HCT116 (cell line): ENCODE measurements around the gene WDR88. TPM values are rescaled to one million over a fixed set of nuclear protein-coding genes. Genes with fewer than 3 reads are reported as not detected.

ENCODE experiments used
- ATAC-seq: fragments of 200-7000 bp; cut with Tn5 transposase; 2 replicates; pipeline ENCODE4 v1.9.1; 2020; ENCODE audit warnings: mild to moderate bottlenecking, moderate library complexity
- BruUV-seq: library from RNA; stranded (reverse); fragments of 400-500 nt; replicated peaks from 2 replicates; lab custom pipeline; 2021; lab: Mats Ljungman, UMichigan
- CTCF ChIA-PET: fragments of 300-600 bp; sonication (Branson Sonifier 250); formaldehyde crosslinking; loops from one replicate; lab custom pipeline; 2021; ENCODE audit warnings: antibody characterized with exemption; lab: Charles Lee
- POLR2A ChIA-PET: fragments of 300-600, 350-600 bp; sonication (Branson Sonifier 250); formaldehyde crosslinking; loops from one replicate; lab custom pipeline; 2021; ENCODE audit warnings: antibody characterized with exemption; lab: Charles Lee
- RAD21 ChIA-PET, 2 experiments: fragments of 300-600 bp; sonication (Branson Sonifier 250); formaldehyde crosslinking; loops; one replicate each; lab custom pipeline; 2023; ENCODE audit warnings: low total read pairs in 2 of 2; ENCODE audit not compliant: uncharacterized antibody in 2 of 2, unreplicated experiment in 2 of 2, low non-redundant PET in 1 of 2; lab: Charles Lee
- DNase-seq: peaks from one replicate; pipeline ENCODE4 v3.0.0-alpha.2; 2010; ENCODE audit warnings: low read depth, low spot score
- H2AFZ ChIP-seq: fragments of 200-600 bp; shearing (Covaris generic), sonication (generic); 2 replicates; pipeline ENCODE4 v1.6.1; 2017; ENCODE audit warnings: low read depth, mixed run types, mixed read lengths, antibody characterized with exemption, low read length; ENCODE audit not compliant: poor library complexity, severe bottlenecking
- H3K27ac ChIP-seq: 2 replicates; pipeline ENCODE4 v1.5.1; 2012; ENCODE audit warnings: low read depth, low read length
- H3K27me3 ChIP-seq: fragments of 200-600 bp; sonication (generic); 2 replicates; pipeline ENCODE4 v1.6.1; 2016; ENCODE audit warnings: mixed run types, low read length, mixed read lengths; ENCODE audit not compliant: insufficient read depth
- H3K36me3 ChIP-seq, 2 experiments: fragments of 200-500 bp in 1 of 2; fragments of 200-600 bp in 1 of 2; sonication (Bioruptor generic) in 1 of 2; sonication (generic) in 1 of 2; 2 replicates each; pipeline versions ENCODE4 v1.5.1 to v1.6.1; 2014 to 2016; ENCODE audit warnings: low read length in 2 of 2, inconsistent platforms in 1 of 2, mixed read lengths in 1 of 2, mixed run types in 1 of 2; ENCODE audit not compliant: insufficient read depth in 2 of 2, control insufficient read depth in 1 of 2
- H3K4me1 ChIP-seq, 2 experiments: fragments of 200-600 bp in 1 of 2; sonication (generic) in 1 of 2; 2 replicates each; pipeline versions ENCODE4 v1.5.1 to v1.6.1; 2012 to 2017; ENCODE audit warnings: low read length in 2 of 2, inconsistent platforms in 1 of 2, mild to moderate bottlenecking in 1 of 2, mixed read lengths in 1 of 2, mixed run types in 1 of 2, moderate library complexity in 1 of 2; ENCODE audit not compliant: insufficient read depth in 2 of 2, control insufficient read depth in 1 of 2
- H3K4me2 ChIP-seq: fragments of 200-600 bp; sonication (generic); 2 replicates; pipeline ENCODE4 v1.6.1; 2017; ENCODE audit warnings: mixed run types, low read length, mixed read lengths
- H3K4me3 ChIP-seq, 2 experiments: fragments of 200-600 bp in 1 of 2; sonication (generic) in 1 of 2; replicated peaks in 1 of 2; 2 replicates each; pipeline ENCODE4 v1.5.1; 2011 to 2016; ENCODE audit warnings: low read length in 2 of 2, control low read depth in 1 of 2, low read depth in 1 of 2, mild to moderate bottlenecking in 1 of 2, mixed read lengths in 1 of 2, mixed run types in 1 of 2
- H3K79me2 ChIP-seq: fragments of 200-600 bp; sonication (generic); 2 replicates; pipeline ENCODE4 v1.6.1; 2017; ENCODE audit warnings: mild to moderate bottlenecking, mixed run types, low read length, moderate library complexity, mixed read lengths; ENCODE audit not compliant: insufficient read depth
- H3K9ac ChIP-seq: fragments of 200-600 bp; sonication (generic); 2 replicates; pipeline ENCODE4 v1.6.1; 2016; ENCODE audit warnings: low read length, mixed read lengths
- H3K9me2 ChIP-seq: fragments of 200-600 bp; sonication (generic), shearing (Covaris generic); 2 replicates; pipeline ENCODE4 v1.6.1; 2017; ENCODE audit warnings: mixed run types, mild to moderate bottlenecking, moderate library complexity; ENCODE audit not compliant: insufficient read depth
- H3K9me3 ChIP-seq, 2 experiments: fragments of 200-500 bp in 1 of 2; fragments of 200-600 bp in 1 of 2; sonication (Bioruptor generic) in 1 of 2; sonication (generic) in 1 of 2; 2 replicates each; pipeline ENCODE4 v1.6.1; 2014 to 2017; ENCODE audit warnings: low read length in 2 of 2, mixed read lengths in 2 of 2, inconsistent platforms in 1 of 2, low read depth in 1 of 2, mild to moderate bottlenecking in 1 of 2, mixed run types in 1 of 2, moderate library complexity in 1 of 2; ENCODE audit not compliant: control insufficient read depth in 1 of 2, insufficient read depth in 1 of 2
- H4K20me1 ChIP-seq: fragments of 200-600 bp; sonication (generic), shearing (Covaris generic); 2 replicates; pipeline ENCODE4 v1.6.1; 2017; ENCODE audit warnings: mixed run types, mild to moderate bottlenecking, moderate library complexity; ENCODE audit not compliant: insufficient read depth
- CEBPB ChIP-seq: IDR thresholded peaks from 2 replicates; pipeline ENCODE4 v1.6.1; 2012; ENCODE audit warnings: low read depth
- CTCF ChIP-seq, 3 experiments: fragments of 200-600 bp in 1 of 3; sonication (generic) in 1 of 3; IDR thresholded peaks in 2 of 3; conservative IDR thresholded peaks in 1 of 3; 2 replicates each; pipeline ENCODE4 v1.5.1; 2012 to 2017; ENCODE audit warnings: low read depth in 2 of 3, low read length in 2 of 3, antibody characterized with exemption in 1 of 3, borderline replicate concordance in 1 of 3, control low read depth in 1 of 3, mild to moderate bottlenecking in 1 of 3, mixed read lengths in 1 of 3, mixed run types in 1 of 3, moderate library complexity in 1 of 3; ENCODE audit not compliant: insufficient read depth in 1 of 3
- EGR1 ChIP-seq: IDR thresholded peaks from 2 replicates; pipeline ENCODE4 v1.6.1; 2012; ENCODE audit warnings: low read depth
- EZH2 ChIP-seq: fragments of 200-600 bp; sonication (generic); IDR thresholded peaks from 2 replicates; pipeline ENCODE4 v1.6.1; 2017; ENCODE audit warnings: antibody characterized with exemption, mixed run types
- EZH2phosphoT487 ChIP-seq: fragments of 200-600 bp; IDR thresholded peaks from 2 replicates; pipeline ENCODE4 v1.6.1; 2018; ENCODE audit warnings: antibody characterized with exemption, borderline replicate concordance
- FOSL1 ChIP-seq: IDR thresholded peaks from 2 replicates; pipeline ENCODE4 v1.6.1; 2012; ENCODE audit warnings: low read depth
- JUND ChIP-seq: IDR thresholded peaks from 2 replicates; pipeline ENCODE4 v1.6.1; 2012
- POLR2A ChIP-seq: IDR thresholded peaks from 2 replicates; pipeline ENCODE4 v1.7.0; 2011; ENCODE audit warnings: borderline replicate concordance; ENCODE audit not compliant: insufficient read depth, insufficient read length; ENCODE audit errors: extremely low read depth
- POLR2AphosphoS5 ChIP-seq: IDR thresholded peaks from 2 replicates; pipeline ENCODE4 v1.6.1; 2011; ENCODE audit warnings: mild to moderate bottlenecking, low read depth, low read length, moderate library complexity
- REST ChIP-seq: IDR thresholded peaks from 2 replicates; pipeline ENCODE4 v1.6.1; 2012; ENCODE audit warnings: low read depth
- SRF ChIP-seq: IDR thresholded peaks from 2 replicates; pipeline ENCODE4 v1.6.1; 2012; ENCODE audit warnings: low read depth
- TCF7L2 ChIP-seq: IDR thresholded peaks from 2 replicates; pipeline ENCODE4 v1.7.0; 2011; ENCODE audit warnings: borderline replicate concordance, inconsistent platforms; ENCODE audit not compliant: insufficient read depth, insufficient read length; ENCODE audit errors: extremely low read depth
- ZBTB33 ChIP-seq: IDR thresholded peaks from 2 replicates; pipeline ENCODE4 v1.6.1; 2011; ENCODE audit warnings: mild to moderate bottlenecking, low read length, moderate library complexity; ENCODE audit not compliant: insufficient replicate concordance; ENCODE audit errors: extremely low read depth
- ZFX ChIP-seq: fragments of 450-650 bp; IDR thresholded peaks from 2 replicates; pipeline ENCODE4 v1.6.1; 2017
- ZNF274 ChIP-seq: fragments of 200-500 bp; sonication (Bioruptor generic); IDR thresholded peaks from 2 replicates; pipeline ENCODE4 v1.6.1; 2014; ENCODE audit warnings: mild to moderate bottlenecking, low read depth, low read length, inconsistent platforms
- intact Hi-C: fragments of 100-400 bp; cut with micrococcal nuclease; formaldehyde crosslinking; loops from 2 replicates; pipeline ENCODE4 v1.10.0; 2022
- total RNA-seq: library from RNA; stranded (reverse); gene quantifications from one replicate; pipeline ENCODE4 v1.2.1, GENCODE V29; 2021; ENCODE audit not compliant: unreplicated experiment

Gene WDR88
- total RNA-seq, 1 experiment from 2014 or later, result not detected

- POLR2A ChIA-PET, result no interaction called here
- no TSS peak for BruUV-seq
- no peak for ATAC-seq
Measured at GRCh38 chr19:33208371-33208895, 76.5 kb downstream of the WDR88 start.

More at GRCh38 chr19:33208371-33208895, 76.5 kb downstream of the WDR88 start:
- H3K9me2 ChIP-seq, result no peaks in the 10 kb centered on the region
- no peaks in the 10 kb centered on the region for H3K9me3 ChIP-seq
- CTCF ChIA-PET, result no interaction called here
- no peak for TF ChIP-seq ZNF274
- no peak for TF ChIP-seq REST
- no peak for TF ChIP-seq POLR2A
- TF ChIP-seq JUND, result no peak
- TF ChIP-seq TCF7L2, result no peak
- TF ChIP-seq SRF, result no peak
- no peak for TF ChIP-seq POLR2AphosphoS5
- no peak for TF ChIP-seq EZH2
- TF ChIP-seq FOSL1, result no peak
- no peak for TF ChIP-seq ZBTB33
- no peak for TF ChIP-seq CEBPB
- no peak for TF ChIP-seq EZH2phosphoT487
- no peak for TF ChIP-seq ZFX
- no peak for TF ChIP-seq CTCF (IDR thresholded peaks at IDR 0.05 in 2 of 3, conservative IDR thresholded peaks at IDR 0.05 in 1 of 3; ENCODE audit: borderline replicate concordance in 1 of 3, insufficient read depth in 1 of 3, low read depth in 2 of 3, low read length in 2 of 3)
- TF ChIP-seq EGR1, result no peak
- no peak overlapping the region for H3K9ac ChIP-seq
- H3K4me2 ChIP-seq, result no peak overlapping the region
- no peaks in the 10 kb centered on the region for H3K79me2 ChIP-seq
- DNase-seq, result no peak
- H3K4me1 ChIP-seq, result no peaks in the 10 kb centered on the region
- no peak overlapping the region for H2AFZ ChIP-seq
- H3K27me3 ChIP-seq, result no peaks in the 10 kb centered on the region
- intact Hi-C loops, result no loop called here
- no peak overlapping the region for H3K27ac ChIP-seq
- H4K20me1 ChIP-seq, result no peaks in the 10 kb centered on the region
- RAD21 ChIA-PET, result no interaction called here
- no peaks in the 10 kb centered on the region; a peak in 1 of 4 replicates for H3K36me3 ChIP-seq
- H3K4me3 ChIP-seq, result no peak overlapping the region
